ENCODE measurements around the gene AVEN. TPM values are rescaled to one million over a fixed set of nuclear protein-coding genes. Genes with fewer than 3 reads are reported as not detected.

Gene AVEN
- total RNA-seq, 1 donor, result 34.7 TPM

DNA sequence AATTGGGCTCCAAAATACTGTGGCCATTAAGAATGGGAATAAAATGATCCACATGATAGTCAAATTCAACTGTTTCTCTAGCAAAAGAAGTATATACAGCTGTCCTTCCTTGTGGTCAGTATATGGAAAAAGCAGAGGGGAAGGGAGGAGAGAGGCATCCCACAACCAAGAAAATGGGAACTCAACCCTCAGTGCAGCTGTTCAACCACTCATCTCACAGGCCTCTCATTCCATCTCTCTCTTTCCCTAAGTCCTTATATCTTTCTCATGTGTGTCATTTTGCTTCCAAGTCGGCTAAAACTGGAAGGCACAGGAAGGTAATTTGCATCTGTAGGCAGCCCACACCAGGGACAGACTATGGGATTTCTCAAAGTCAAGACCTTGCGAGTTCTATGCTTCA, 27.5 kb downstream of the AVEN start:
- TF ChIP-seq, protein P1, sequence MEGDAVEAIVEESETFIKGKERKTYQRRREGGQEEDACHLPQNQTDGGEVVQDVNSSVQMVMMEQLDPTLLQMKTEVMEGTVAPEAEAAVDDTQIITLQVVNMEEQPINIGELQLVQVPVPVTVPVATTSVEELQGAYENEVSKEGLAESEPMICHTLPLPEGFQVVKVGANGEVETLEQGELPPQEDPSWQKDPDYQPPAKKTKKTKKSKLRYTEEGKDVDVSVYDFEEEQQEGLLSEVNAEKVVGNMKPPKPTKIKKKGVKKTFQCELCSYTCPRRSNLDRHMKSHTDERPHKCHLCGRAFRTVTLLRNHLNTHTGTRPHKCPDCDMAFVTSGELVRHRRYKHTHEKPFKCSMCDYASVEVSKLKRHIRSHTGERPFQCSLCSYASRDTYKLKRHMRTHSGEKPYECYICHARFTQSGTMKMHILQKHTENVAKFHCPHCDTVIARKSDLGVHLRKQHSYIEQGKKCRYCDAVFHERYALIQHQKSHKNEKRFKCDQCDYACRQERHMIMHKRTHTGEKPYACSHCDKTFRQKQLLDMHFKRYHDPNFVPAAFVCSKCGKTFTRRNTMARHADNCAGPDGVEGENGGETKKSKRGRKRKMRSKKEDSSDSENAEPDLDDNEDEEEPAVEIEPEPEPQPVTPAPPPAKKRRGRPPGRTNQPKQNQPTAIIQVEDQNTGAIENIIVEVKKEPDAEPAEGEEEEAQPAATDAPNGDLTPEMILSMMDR (IDR thresholded peaks at IDR 0.05; ENCODE audit: extremely low read depth, low read depth, low read length), result no peak
- Histone ChIP-seq H3K4me2 (ENCODE audit: insufficient read depth, low read length) (no peak overlapping the region), H4K20me1 (ENCODE audit: insufficient read depth, low read length) (peaks cover 2% of the 10 kb centered on the region), H3K79me2 (ENCODE audit: insufficient read depth, low read length) (peaks cover 29% of the 10 kb centered on the region), H3K9me3 (ENCODE audit: low read depth, low read length) (no peaks in the 10 kb centered on the region), H2AFZ (ENCODE audit: low read length) (no peak overlapping the region), H3K36me3 (ENCODE audit: insufficient read depth, low read length) (no peaks in the 10 kb centered on the region), H3K4me3 (ENCODE audit: insufficient read depth, low read length) (no peak overlapping the region), H3K4me1 (ENCODE audit: insufficient read depth, low read length) (no peaks in the 10 kb centered on the region), H3K27me3 (ENCODE audit: insufficient read depth, low read length) (no peaks in the 10 kb centered on the region), H3K27ac (ENCODE audit: low read depth, low read length) (no peak overlapping the region)
- DNase-seq (ENCODE audit: insufficient read length, low spot score, missing footprints), result no peak

DNA sequence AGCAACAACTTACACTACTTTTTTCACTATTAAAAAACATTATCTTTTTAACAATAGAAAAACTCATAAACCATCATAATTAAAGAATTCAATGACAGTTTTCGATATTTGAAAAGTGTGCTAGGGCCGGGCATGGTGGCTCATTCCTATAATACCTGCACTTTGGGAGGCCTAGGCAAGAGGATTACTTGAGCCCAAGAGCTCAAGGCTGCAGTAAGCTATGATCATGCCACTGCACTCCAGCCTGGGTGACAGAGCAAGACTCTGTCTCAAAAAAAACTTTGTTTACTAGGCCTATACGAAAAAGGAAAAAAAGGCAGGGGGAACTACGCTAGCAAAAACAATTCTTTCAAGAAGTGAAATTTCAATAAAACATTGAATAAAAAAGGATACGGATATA, 28.1 kb downstream of the AVEN start:
- Histone ChIP-seq H3K4me3 (ENCODE audit: insufficient read depth, low read length) (no peak overlapping the region), H3K79me2 (ENCODE audit: insufficient read depth, low read length) (peaks cover 29% of the 10 kb centered on the region), H3K36me3 (ENCODE audit: insufficient read depth, low read length) (no peaks in the 10 kb centered on the region), H4K20me1 (ENCODE audit: insufficient read depth, low read length) (peaks cover 2% of the 10 kb centered on the region), H3K4me2 (ENCODE audit: insufficient read depth, low read length) (no peak overlapping the region), H3K27me3 (ENCODE audit: insufficient read depth, low read length) (no peaks in the 10 kb centered on the region), H2AFZ (ENCODE audit: low read length) (no peak overlapping the region), H3K27ac (ENCODE audit: low read depth, low read length) (no peak overlapping the region), H3K9me3 (ENCODE audit: low read depth, low read length) (no peaks in the 10 kb centered on the region), H3K4me1 (ENCODE audit: insufficient read depth, low read length) (no peaks in the 10 kb centered on the region)
- no peak for DNase-seq (ENCODE audit: insufficient read length, low spot score, missing footprints)
- TF ChIP-seq, protein P1 (IDR thresholded peaks at IDR 0.05; ENCODE audit: extremely low read depth, low read depth, low read length), result no peak

DNA sequence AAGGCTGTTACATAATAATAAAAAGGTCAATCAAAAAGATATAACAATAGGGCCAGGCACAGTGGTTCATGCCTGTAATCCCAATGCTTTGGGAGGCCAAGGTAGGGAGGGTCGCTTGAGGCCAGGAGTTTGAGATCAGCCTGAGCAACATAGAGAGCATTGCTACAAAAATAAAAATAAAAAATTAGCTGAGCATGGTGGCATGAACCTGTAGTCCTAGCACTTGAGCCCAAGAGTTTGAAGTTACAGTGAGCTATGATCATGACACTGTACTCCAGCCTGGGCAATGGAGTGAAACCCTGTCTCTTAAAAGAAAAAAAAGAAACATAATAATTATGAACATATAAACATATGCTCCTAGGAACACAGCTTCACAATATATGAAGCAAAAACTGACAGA, 29.3 kb downstream of the AVEN start:
- Histone ChIP-seq H3K27me3 (ENCODE audit: insufficient read depth, low read length) (no peaks in the 10 kb centered on the region), H3K4me1 (ENCODE audit: insufficient read depth, low read length) (no peaks in the 10 kb centered on the region)
- TF ChIP-seq, protein P1 (IDR thresholded peaks at IDR 0.05; ENCODE audit: extremely low read depth, low read depth, low read length), result no peak

DNA sequence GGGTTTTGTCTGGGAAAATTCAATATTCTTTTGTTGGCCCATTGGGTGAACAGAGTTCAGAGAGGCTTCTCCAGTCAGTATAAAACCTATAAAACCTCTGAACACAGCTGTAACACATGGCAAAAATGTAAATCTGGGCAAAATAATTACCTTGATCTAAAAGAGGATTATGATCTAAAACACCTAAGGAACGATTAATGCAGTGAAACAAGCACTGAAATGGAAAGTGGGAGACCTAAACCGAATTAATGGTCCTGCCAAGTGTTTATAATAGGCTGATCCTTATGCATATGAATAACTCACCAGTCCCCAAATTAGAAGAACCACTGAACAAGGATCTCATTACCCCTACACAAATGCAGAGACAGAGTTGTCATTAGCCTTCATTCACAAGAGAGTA, 32.6 kb downstream of the AVEN start:
- Histone ChIP-seq H3K27ac (ENCODE audit: low read depth, low read length) (no peak overlapping the region), H3K27me3 (ENCODE audit: insufficient read depth, low read length) (no peaks in the 10 kb centered on the region), H2AFZ (ENCODE audit: low read length) (no peak overlapping the region), H3K4me2 (ENCODE audit: insufficient read depth, low read length) (no peak overlapping the region), H3K79me2 (ENCODE audit: insufficient read depth, low read length) (peaks cover 12% of the 10 kb centered on the region), H3K9me3 (ENCODE audit: low read depth, low read length) (no peaks in the 10 kb centered on the region), H3K36me3 (ENCODE audit: insufficient read depth, low read length) (no peaks in the 10 kb centered on the region), H3K4me1 (ENCODE audit: insufficient read depth, low read length) (peaks cover 4% of the 10 kb centered on the region), H4K20me1 (ENCODE audit: insufficient read depth, low read length) (no peaks in the 10 kb centered on the region), H3K4me3 (ENCODE audit: insufficient read depth, low read length) (no peak overlapping the region)
- TF ChIP-seq, protein P1 (IDR thresholded peaks at IDR 0.05; ENCODE audit: extremely low read depth, low read depth, low read length), result no peak
- DNase-seq (ENCODE audit: insufficient read length, low spot score, missing footprints), result no peak

More for the DNA sequence above, 29.3 kb downstream of the AVEN start:
- no peak overlapping the region for H3K4me2 ChIP-seq (ENCODE audit: insufficient read depth, low read length)
- peaks cover 25% of the 10 kb centered on the region for H3K79me2 ChIP-seq (ENCODE audit: insufficient read depth, low read length)
- DNase-seq (ENCODE audit: insufficient read length, low spot score, missing footprints), result no peak
- H3K9me3 ChIP-seq (ENCODE audit: low read depth, low read length), result no peaks in the 10 kb centered on the region
- peaks cover 2% of the 10 kb centered on the region for H4K20me1 ChIP-seq (ENCODE audit: insufficient read depth, low read length)
- H3K36me3 ChIP-seq (ENCODE audit: insufficient read depth, low read length), result no peaks in the 10 kb centered on the region
- no peak overlapping the region for H3K4me3 ChIP-seq (ENCODE audit: insufficient read depth, low read length)
- H3K27ac ChIP-seq (ENCODE audit: low read depth, low read length), result no peak overlapping the region
- H2AFZ ChIP-seq (ENCODE audit: low read length), result no peak overlapping the region
